ENCODE data around the gene COX10.

COX10 gene

DNA sequence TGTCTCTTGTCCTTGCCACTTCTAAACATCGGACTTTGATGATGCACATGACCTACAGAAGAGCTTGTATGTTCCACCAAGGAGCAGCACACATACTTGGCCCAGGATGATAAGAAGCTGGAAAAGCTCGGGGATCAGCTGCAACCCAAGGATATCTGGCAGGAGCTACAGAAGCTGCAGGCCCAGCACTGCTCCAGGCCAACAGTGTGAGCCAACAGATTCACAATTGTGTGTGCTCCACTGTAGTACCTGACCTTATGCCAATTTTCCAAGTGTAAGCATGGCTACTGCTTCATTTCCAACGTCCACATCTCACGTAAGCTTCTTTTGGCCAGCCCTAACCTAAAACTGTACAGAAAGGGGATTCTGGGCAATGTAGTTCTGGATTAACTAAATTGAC lies 83.4 kb downstream of the COX10 start:
- POLR2A ChIA-PET = no interaction called here
- Histone ChIP-seq H3K4me1 (ENCODE audit: control extremely low read depth in 1 of 4, control insufficient read depth in 4 of 4, insufficient read depth in 4 of 4, low read length in 3 of 4) (peaks cover 0 to 6% (median 0%) of the 10 kb centered on the region in 4 experiments), H3K27me3 (replicated peaks in 2 of 5; ENCODE audit: control insufficient read depth in 4 of 5, insufficient read depth in 5 of 5, low read length in 4 of 5) (no peaks in the 10 kb centered on the region), H3K4me3 (ENCODE audit: control insufficient read depth in 1 of 7, extremely low read depth in 1 of 7, insufficient read depth in 4 of 7, low read depth in 2 of 7, low read length in 6 of 7) (no peak overlapping the region), H3K9me3 (ENCODE audit: control extremely low read depth in 1 of 5, control insufficient read depth in 4 of 5, insufficient read depth in 2 of 5, low read depth in 1 of 5, low read length in 4 of 5) (no peaks in the 10 kb centered on the region), H3K36me3 (ENCODE audit: control insufficient read depth in 4 of 4, insufficient read depth in 4 of 4, low read length in 3 of 4) (peaks cover 0 to 4% (median under 1%) of the 10 kb centered on the region in 4 experiments), H3K27ac (ENCODE audit: insufficient read depth in 1 of 2, low read depth in 1 of 2, low read length in 2 of 2, poor library complexity in 1 of 2, severe bottlenecking in 2 of 2) (no peak overlapping the region)
- WGBS (ENCODE audit: insufficient coverage) = 73% methylated on average over 4 of the region's 4 CpGs
- no peak for DNase-seq
- CTCF ChIA-PET = no interaction called here

DNA sequence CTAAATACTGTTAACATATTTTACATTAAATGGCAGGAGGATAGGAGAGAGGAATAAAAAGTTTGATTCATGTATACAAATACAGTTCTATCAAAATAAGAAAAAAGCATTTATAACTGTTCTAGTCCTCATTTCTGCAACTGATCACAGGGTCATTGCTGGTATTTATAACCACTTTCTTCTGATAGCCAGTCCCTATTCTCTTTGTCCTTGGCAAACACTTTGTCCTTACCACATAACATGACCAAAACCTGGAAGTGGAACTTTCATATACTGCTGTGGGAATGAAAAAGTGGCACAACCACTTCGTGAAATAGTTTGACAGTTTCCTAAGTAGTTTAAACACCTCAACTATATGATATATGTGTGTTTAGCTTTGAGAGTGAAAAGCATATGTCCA lies 84.1 kb downstream of the COX10 start:
- Histone ChIP-seq H3K27me3 (replicated peaks in 2 of 5; ENCODE audit: control insufficient read depth in 4 of 5, insufficient read depth in 5 of 5, low read length in 4 of 5) (no peaks in the 10 kb centered on the region), H3K27ac (ENCODE audit: insufficient read depth in 1 of 2, low read depth in 1 of 2, low read length in 2 of 2, poor library complexity in 1 of 2, severe bottlenecking in 2 of 2) (no peak overlapping the region), H3K9me3 (ENCODE audit: control extremely low read depth in 1 of 5, control insufficient read depth in 4 of 5, insufficient read depth in 2 of 5, low read depth in 1 of 5, low read length in 4 of 5) (no peaks in the 10 kb centered on the region), H3K36me3 (ENCODE audit: control insufficient read depth in 4 of 4, insufficient read depth in 4 of 4, low read length in 3 of 4) (peaks cover 0 to 4% (median under 1%) of the 10 kb centered on the region in 4 experiments), H3K4me1 (ENCODE audit: control extremely low read depth in 1 of 4, control insufficient read depth in 4 of 4, insufficient read depth in 4 of 4, low read length in 3 of 4) (peaks cover 0 to 6% (median 0%) of the 10 kb centered on the region in 4 experiments), H3K4me3 (ENCODE audit: control insufficient read depth in 1 of 7, extremely low read depth in 1 of 7, insufficient read depth in 4 of 7, low read depth in 2 of 7, low read length in 6 of 7) (no peak overlapping the region)
- ChIA-PET CTCF (no interaction called here), POLR2A (no interaction called here)
- no peak for DNase-seq
- WGBS (ENCODE audit: insufficient coverage) = no CpG with 5 or more reads among the region's 1 CpG

DNA sequence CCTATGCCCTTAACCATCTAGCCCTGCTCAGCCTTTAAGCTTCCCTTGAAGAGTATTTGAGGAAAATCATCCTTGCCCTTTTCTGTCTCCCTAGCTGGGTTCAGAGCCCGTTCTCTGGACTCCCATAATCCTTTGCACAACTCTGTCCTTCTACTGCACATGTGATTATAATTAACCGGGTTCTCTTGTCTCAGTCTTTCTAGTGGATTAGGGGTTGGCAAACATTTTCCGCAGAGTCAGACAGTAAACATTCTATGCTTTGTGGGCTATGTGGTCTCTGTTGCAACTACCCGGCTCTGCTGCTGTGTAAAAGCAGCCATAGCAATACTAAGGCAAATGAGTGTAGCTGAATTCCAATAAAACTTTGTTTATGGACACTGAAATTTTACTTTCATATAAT lies 87.4 kb downstream of the COX10 start:
- ChIA-PET POLR2A (no interaction called here), CTCF (no interaction called here)
- no peaks in the 10 kb centered on the region for H3K9me3 ChIP-seq (ENCODE audit: control extremely low read depth in 1 of 5, control insufficient read depth in 4 of 5, insufficient read depth in 2 of 5, low read depth in 1 of 5, low read length in 4 of 5)
- no peak for DNase-seq
- H3K27me3 ChIP-seq (replicated peaks in 2 of 5; ENCODE audit: control insufficient read depth in 4 of 5, insufficient read depth in 5 of 5, low read length in 4 of 5) = no peaks in the 10 kb centered on the region
- peaks cover 0 to 6% (median 0%) of the 10 kb centered on the region in 4 experiments for H3K4me1 ChIP-seq (ENCODE audit: control extremely low read depth in 1 of 4, control insufficient read depth in 4 of 4, insufficient read depth in 4 of 4, low read length in 3 of 4)
- H3K27ac ChIP-seq (ENCODE audit: insufficient read depth in 1 of 2, low read depth in 1 of 2, low read length in 2 of 2, poor library complexity in 1 of 2, severe bottlenecking in 2 of 2) = no peak overlapping the region
- peaks cover 0 to 18% (median 3%) of the 10 kb centered on the region in 4 experiments for H3K36me3 ChIP-seq (ENCODE audit: control insufficient read depth in 4 of 4, insufficient read depth in 4 of 4, low read length in 3 of 4)
- no peak overlapping the region for H3K4me3 ChIP-seq (ENCODE audit: control insufficient read depth in 1 of 7, extremely low read depth in 1 of 7, insufficient read depth in 4 of 7, low read depth in 2 of 7, low read length in 6 of 7)
- 100% methylated on average over 1 of the region's 4 CpGs for WGBS (ENCODE audit: insufficient coverage)

DNA sequence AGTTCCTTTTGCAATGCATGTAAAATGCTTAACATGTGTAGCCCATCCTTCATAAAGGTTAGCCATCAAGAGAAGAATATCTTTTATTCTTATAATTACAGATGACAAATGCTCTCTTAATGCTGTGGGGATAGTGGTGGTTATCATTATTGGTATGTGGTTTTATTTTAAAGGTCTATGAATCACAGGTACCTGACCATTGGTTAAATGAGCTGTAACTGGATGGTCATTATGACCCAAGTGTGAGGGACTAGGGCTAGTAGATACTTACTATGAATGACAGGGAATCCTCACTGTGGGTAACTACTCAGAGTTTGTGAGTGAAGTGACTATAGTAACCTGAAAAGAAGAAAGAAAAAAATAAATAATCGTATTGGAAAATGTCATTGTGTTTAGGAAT lies 88.5 kb downstream of the COX10 start:
- Histone ChIP-seq H3K4me3 (ENCODE audit: control insufficient read depth in 1 of 7, extremely low read depth in 1 of 7, insufficient read depth in 4 of 7, low read depth in 2 of 7, low read length in 6 of 7) (no peak overlapping the region), H3K36me3 (ENCODE audit: control insufficient read depth in 4 of 4, insufficient read depth in 4 of 4, low read length in 3 of 4) (peaks cover 0 to 16% (median 2%) of the 10 kb centered on the region in 4 experiments), H3K27me3 (replicated peaks in 2 of 5; ENCODE audit: control insufficient read depth in 4 of 5, insufficient read depth in 5 of 5, low read length in 4 of 5) (no peaks in the 10 kb centered on the region), H3K4me1 (ENCODE audit: control extremely low read depth in 1 of 4, control insufficient read depth in 4 of 4, insufficient read depth in 4 of 4, low read length in 3 of 4) (peaks cover 0 to 6% (median 0%) of the 10 kb centered on the region in 4 experiments), H3K27ac (ENCODE audit: insufficient read depth in 1 of 2, low read depth in 1 of 2, low read length in 2 of 2, poor library complexity in 1 of 2, severe bottlenecking in 2 of 2) (no peak overlapping the region), H3K9me3 (ENCODE audit: control extremely low read depth in 1 of 5, control insufficient read depth in 4 of 5, insufficient read depth in 2 of 5, low read depth in 1 of 5, low read length in 4 of 5) (no peaks in the 10 kb centered on the region)
- no peak for DNase-seq
- WGBS (ENCODE audit: insufficient coverage) = 100% methylated on average over 1 of the region's 1 CpG
- POLR2A ChIA-PET = no interaction called here
- CTCF ChIA-PET = no interaction called here

DNA sequence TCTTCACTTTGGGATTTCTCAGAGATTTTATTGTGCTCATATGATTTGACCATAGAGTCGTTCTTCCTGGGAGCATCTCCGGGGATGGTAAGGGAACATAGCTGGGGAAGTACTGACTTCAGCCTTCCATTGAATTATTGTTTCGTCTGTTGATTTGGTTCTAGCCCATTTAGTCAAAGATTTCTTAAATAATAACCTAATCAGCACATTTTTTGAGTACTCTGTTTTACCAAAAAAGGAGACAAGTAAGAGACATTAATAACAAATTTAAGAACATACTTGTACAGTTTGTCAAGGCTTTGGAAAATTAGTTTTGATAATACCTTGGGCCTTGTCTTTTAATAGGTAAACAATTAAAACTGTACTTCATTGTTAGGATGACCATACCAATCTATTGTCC lies 89.4 kb downstream of the COX10 start:
- ChIA-PET CTCF (no interaction called here), POLR2A (no interaction called here)
- Histone ChIP-seq H3K27me3 (replicated peaks in 2 of 5; ENCODE audit: control insufficient read depth in 4 of 5, insufficient read depth in 5 of 5, low read length in 4 of 5) (no peaks in the 10 kb centered on the region), H3K36me3 (ENCODE audit: control insufficient read depth in 4 of 4, insufficient read depth in 4 of 4, low read length in 3 of 4) (peaks cover 0 to 16% (median 4%) of the 10 kb centered on the region in 4 experiments), H3K9me3 (ENCODE audit: control extremely low read depth in 1 of 5, control insufficient read depth in 4 of 5, insufficient read depth in 2 of 5, low read depth in 1 of 5, low read length in 4 of 5) (no peaks in the 10 kb centered on the region), H3K4me1 (ENCODE audit: control extremely low read depth in 1 of 4, control insufficient read depth in 4 of 4, insufficient read depth in 4 of 4, low read length in 3 of 4) (peaks cover 0 to 6% (median 0%) of the 10 kb centered on the region in 4 experiments), H3K4me3 (ENCODE audit: control insufficient read depth in 1 of 7, extremely low read depth in 1 of 7, insufficient read depth in 4 of 7, low read depth in 2 of 7, low read length in 6 of 7) (no peak overlapping the region), H3K27ac (ENCODE audit: insufficient read depth in 1 of 2, low read depth in 1 of 2, low read length in 2 of 2, poor library complexity in 1 of 2, severe bottlenecking in 2 of 2) (no peak overlapping the region)
- no peak for DNase-seq
- WGBS (ENCODE audit: insufficient coverage) = 100% methylated on average over 1 of the region's 3 CpGs

DNA sequence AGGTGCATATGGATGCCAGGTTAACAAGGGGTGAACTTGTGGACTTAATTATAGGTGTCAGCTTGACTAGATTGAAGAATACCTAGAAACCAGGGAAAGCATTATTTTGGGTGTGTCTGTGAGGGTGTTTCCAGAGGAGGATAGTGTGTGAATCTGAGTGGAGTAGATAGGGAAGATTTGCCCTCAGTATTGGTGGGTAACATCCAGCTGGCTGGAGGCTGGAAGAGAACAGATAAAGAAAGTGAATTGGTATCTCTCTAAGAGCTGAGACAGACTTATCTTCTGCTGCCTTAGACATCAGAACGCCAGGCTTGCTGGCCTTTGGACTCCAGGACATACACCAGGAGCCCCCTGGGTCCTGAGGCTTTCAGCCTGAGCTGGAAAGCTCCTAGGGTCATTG lies 92.1 kb downstream of the COX10 start:
- Histone ChIP-seq H3K4me1 (ENCODE audit: control extremely low read depth in 1 of 4, control insufficient read depth in 4 of 4, insufficient read depth in 4 of 4, low read length in 3 of 4) (peaks cover 0 to 4% (median 0%) of the 10 kb centered on the region in 4 experiments), H3K9me3 (ENCODE audit: control extremely low read depth in 1 of 5, control insufficient read depth in 4 of 5, insufficient read depth in 2 of 5, low read depth in 1 of 5, low read length in 4 of 5) (no peaks in the 10 kb centered on the region), H3K27me3 (replicated peaks in 2 of 5; ENCODE audit: control insufficient read depth in 4 of 5, insufficient read depth in 5 of 5, low read length in 4 of 5) (no peaks in the 10 kb centered on the region), H3K36me3 (ENCODE audit: control insufficient read depth in 4 of 4, insufficient read depth in 4 of 4, low read length in 3 of 4) (peaks cover 3 to 16% (median 4%) of the 10 kb centered on the region in 4 experiments), H3K27ac (ENCODE audit: insufficient read depth in 1 of 2, low read depth in 1 of 2, low read length in 2 of 2, poor library complexity in 1 of 2, severe bottlenecking in 2 of 2) (no peak overlapping the region), H3K4me3 (ENCODE audit: control insufficient read depth in 1 of 7, extremely low read depth in 1 of 7, insufficient read depth in 4 of 7, low read depth in 2 of 7, low read length in 6 of 7) (no peak overlapping the region)
- WGBS (ENCODE audit: insufficient coverage) = 75% methylated on average over 1 of the region's 1 CpG
- CTCF ChIA-PET = no interaction called here
- POLR2A ChIA-PET = no interaction called here
- peak; percentile 3 to 45 (median 7) for DNase-seq

DNA sequence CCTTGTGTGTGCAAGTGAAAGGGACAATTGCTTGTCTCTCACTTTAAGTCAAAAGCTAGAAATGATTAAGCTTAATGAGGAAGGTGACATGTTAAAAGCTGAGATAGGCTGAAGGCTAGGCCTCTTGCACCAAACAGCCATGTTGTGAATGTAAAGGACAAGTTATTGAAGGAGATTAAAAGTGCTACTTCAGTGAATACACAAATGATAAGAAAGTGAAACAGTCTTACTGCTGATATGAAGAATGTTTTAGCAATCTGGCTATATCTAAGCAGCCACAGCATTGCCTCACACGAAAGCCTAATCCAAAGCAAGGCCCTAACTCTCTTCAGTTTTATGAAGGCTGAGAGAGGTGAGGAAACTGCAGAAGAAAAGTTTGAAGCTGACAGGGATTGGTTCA lies 96.3 kb downstream of the COX10 start:
- H3K36me3 ChIP-seq (ENCODE audit: control insufficient read depth in 4 of 4, insufficient read depth in 4 of 4, low read length in 3 of 4) = peaks cover 3 to 11% (median 9%) of the 10 kb centered on the region in 4 experiments
- POLR2A ChIA-PET = no interaction called here
- WGBS (ENCODE audit: insufficient coverage) = no CpG with 5 or more reads among the region's 1 CpG
- peaks cover 2 to 21% (median 19%) of the 10 kb centered on the region in 5 experiments for H3K9me3 ChIP-seq (ENCODE audit: control extremely low read depth in 1 of 5, control insufficient read depth in 4 of 5, insufficient read depth in 2 of 5, low read depth in 1 of 5, low read length in 4 of 5)
- no peak overlapping the region for H3K4me3 ChIP-seq (ENCODE audit: control insufficient read depth in 1 of 7, extremely low read depth in 1 of 7, insufficient read depth in 4 of 7, low read depth in 2 of 7, low read length in 6 of 7)
- H3K4me1 ChIP-seq (ENCODE audit: control extremely low read depth in 1 of 4, control insufficient read depth in 4 of 4, insufficient read depth in 4 of 4, low read length in 3 of 4) = no peaks in the 10 kb centered on the region
- CTCF ChIA-PET = interaction anchor here (1.1 kb wide), 1 partner anchor 16 kb away, joined by 3 read pairs; no protein-coding TSS in a partner anchor
- no peak for DNase-seq
- H3K27ac ChIP-seq (ENCODE audit: insufficient read depth in 1 of 2, low read depth in 1 of 2, low read length in 2 of 2, poor library complexity in 1 of 2, severe bottlenecking in 2 of 2) = no peak overlapping the region
- no peaks in the 10 kb centered on the region for H3K27me3 ChIP-seq (replicated peaks in 2 of 5; ENCODE audit: control insufficient read depth in 4 of 5, insufficient read depth in 5 of 5, low read length in 4 of 5)

Measured in common myeloid progenitor, CD34-positive (primary cell).